ENCODE data around the gene ISOC2.

Gene ISOC2

DNA sequence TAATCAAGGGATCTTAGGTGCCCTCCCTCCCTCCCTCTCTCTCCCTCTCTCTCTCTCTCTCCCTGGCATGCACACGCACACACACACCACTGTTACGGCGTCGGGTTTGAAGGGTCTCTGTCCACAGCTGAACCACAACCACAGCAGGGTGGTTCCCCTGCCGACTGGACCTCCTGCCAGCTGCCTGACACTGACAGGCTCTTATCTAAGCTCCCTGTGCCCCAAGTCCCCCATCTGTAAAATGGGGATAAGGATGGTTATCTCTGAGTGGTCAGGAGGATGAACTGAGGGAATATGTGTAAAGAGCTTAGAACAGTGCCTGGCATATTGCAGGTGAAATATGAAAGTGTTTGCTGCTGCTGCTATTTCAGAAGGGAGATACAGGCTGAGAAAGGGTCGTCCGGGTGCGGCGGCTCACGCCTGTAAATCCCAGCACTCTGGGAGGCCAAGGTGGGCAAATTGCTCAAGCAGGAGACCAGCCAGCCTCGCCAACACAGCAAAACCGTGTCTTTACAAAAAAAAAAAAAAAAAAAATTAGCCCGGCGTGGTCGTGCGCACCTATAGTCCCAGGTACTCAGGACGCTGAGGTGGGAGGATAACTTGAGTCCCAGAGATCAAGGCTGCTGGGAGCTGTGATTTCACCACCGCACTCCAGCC, 17.5 kb downstream of the ISOC2 start:
- 0 out of 2 replicates have a peak, but pooled peaks cover 9% of the 10 kb centered on the region for H3F3A ChIP-seq (ENCODE audit: insufficient read depth)
- no peaks in the 10 kb centered on the region for H3K79me2 ChIP-seq (ENCODE audit: insufficient read depth, low read length)
- H3K9me2 ChIP-seq (replicated peaks; ENCODE audit: insufficient read depth, low read length) = no peaks in the 10 kb centered on the region
- TF ChIP-seq, protein P1, sequence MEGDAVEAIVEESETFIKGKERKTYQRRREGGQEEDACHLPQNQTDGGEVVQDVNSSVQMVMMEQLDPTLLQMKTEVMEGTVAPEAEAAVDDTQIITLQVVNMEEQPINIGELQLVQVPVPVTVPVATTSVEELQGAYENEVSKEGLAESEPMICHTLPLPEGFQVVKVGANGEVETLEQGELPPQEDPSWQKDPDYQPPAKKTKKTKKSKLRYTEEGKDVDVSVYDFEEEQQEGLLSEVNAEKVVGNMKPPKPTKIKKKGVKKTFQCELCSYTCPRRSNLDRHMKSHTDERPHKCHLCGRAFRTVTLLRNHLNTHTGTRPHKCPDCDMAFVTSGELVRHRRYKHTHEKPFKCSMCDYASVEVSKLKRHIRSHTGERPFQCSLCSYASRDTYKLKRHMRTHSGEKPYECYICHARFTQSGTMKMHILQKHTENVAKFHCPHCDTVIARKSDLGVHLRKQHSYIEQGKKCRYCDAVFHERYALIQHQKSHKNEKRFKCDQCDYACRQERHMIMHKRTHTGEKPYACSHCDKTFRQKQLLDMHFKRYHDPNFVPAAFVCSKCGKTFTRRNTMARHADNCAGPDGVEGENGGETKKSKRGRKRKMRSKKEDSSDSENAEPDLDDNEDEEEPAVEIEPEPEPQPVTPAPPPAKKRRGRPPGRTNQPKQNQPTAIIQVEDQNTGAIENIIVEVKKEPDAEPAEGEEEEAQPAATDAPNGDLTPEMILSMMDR (IDR thresholded peaks at IDR 0.05; ENCODE audit: insufficient read depth, low read length, poor library complexity, severe bottlenecking) = no peak
- no peak for TF ChIP-seq EZH2phosphoT487 (conservative IDR thresholded peaks at IDR 0.05; ENCODE audit: low read length)
- H3K27ac ChIP-seq (ENCODE audit: low read depth, low read length) = no peak overlapping the region
- H3K9ac ChIP-seq (ENCODE audit: low read length) = no peak overlapping the region
- no peaks in the 10 kb centered on the region for H4K20me1 ChIP-seq (ENCODE audit: low read depth, low read length)
- H3K36me3 ChIP-seq (ENCODE audit: low read length) = no peaks in the 10 kb centered on the region
- H3K4me3 ChIP-seq (ENCODE audit: insufficient read depth, low read length, poor library complexity, severe bottlenecking) = no peak overlapping the region
- H3K27me3 ChIP-seq (ENCODE audit: low read length) = no peaks in the 10 kb centered on the region
- H3K9me3 ChIP-seq (ENCODE audit: insufficient read depth, low read length) = no peaks in the 10 kb centered on the region
- H2AFZ ChIP-seq (ENCODE audit: low read depth, low read length, severe bottlenecking) = no peak overlapping the region
- H3K4me2 ChIP-seq (ENCODE audit: low read depth, low read length, poor library complexity, severe bottlenecking) = no peak overlapping the region

DNA sequence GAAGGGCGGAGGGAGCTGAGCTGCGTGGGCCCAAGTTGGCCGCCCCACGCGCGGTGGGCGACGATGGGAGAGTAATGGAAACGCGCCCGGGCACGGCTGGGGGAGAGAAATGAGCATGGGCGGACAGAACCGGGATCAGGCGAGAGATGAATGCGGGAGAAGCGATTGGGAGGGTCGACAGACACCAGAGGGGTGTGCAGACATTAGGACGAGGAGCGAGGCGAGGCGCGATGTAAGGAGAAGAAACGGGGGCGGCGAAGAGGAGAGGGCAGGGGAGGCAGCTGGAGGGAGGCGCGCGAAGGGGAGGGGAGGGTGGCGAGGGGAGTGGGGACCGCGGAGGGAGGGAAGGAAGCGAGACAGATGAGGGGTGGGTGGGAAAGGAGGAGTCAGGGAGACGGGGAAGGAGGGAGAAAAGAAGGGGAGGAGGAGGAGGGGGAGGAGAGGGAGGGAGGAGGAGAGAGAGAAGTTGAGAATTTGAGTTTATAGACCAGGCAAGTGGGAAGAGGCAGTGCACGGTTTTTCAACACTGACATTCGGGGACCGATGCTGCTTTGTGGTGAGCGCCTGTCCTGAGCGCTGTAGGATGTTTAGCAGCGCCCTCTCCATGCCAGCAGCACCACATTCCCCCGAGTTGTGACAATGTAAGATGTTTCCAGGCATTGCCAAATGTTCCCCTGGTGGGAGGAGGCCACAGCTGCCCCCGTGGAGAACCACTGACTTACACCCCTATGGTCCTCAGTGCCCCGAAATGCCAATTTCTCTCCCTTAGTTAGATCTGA, 18.2 kb downstream of the ISOC2 start, which contains the start of gene SHISA7:
SHISA7 (minus strand) TSS at position 256 of the 779 bp plus-strand sequence. CDS start 437 bp downstream, outside the sequence.
- Histone ChIP-seq H3K9ac (ENCODE audit: low read length) (no peak within 1 kb of the TSS), H2AFZ (ENCODE audit: low read depth, low read length, severe bottlenecking) (no peak within 1 kb of the TSS), H3K4me2 (ENCODE audit: low read depth, low read length, poor library complexity, severe bottlenecking) (no peak within 1 kb of the TSS)

DNA sequence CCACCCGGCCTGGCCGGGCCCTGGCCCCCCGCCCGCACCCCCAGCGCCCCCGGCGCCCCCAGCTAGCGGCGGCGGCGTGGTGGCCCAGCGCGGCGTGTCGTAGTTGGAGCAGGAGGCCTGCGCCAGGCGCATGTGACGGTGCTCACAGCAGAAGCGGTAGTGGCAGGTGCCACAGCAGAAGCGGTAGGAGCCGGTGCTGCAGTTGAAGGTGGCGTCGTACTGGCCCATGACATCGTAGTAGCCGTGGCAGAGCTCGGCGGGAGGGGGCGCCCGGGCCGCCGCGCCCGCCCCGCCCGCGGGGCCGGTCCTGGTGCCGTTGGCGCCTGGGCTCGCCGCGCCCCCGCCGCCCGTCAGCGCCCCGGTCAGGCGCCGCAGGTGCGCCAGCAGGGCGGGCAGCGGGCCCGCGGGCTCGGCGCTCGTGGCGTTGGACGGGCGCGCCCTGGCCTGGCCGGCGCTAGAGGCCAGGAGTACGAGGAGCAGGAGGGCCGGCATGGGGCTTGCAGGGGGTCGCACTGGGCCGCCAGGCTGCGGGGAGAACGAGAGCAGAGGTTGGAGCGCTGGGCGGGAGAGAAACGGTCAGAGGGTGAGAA, 19.0 kb downstream of the ISOC2 start:
- H3K36me3 ChIP-seq (ENCODE audit: low read length) = no peaks in the 10 kb centered on the region
- no peaks in the 10 kb centered on the region for H3K79me2 ChIP-seq (ENCODE audit: insufficient read depth, low read length)
- no peaks in the 10 kb centered on the region for H3K9me3 ChIP-seq (ENCODE audit: insufficient read depth, low read length)
- H4K20me1 ChIP-seq (ENCODE audit: low read depth, low read length) = no peaks in the 10 kb centered on the region
- no peak for TF ChIP-seq EZH2phosphoT487 (conservative IDR thresholded peaks at IDR 0.05; ENCODE audit: low read length)
- TF ChIP-seq, protein P1 (IDR thresholded peaks at IDR 0.05; ENCODE audit: insufficient read depth, low read length, poor library complexity, severe bottlenecking) = no peak
- no peak overlapping the region for H3K9ac ChIP-seq (ENCODE audit: low read length)
- no peaks in the 10 kb centered on the region for H3K27me3 ChIP-seq (ENCODE audit: low read length)
- no peak overlapping the region for H2AFZ ChIP-seq (ENCODE audit: low read depth, low read length, severe bottlenecking)
- no peaks in the 10 kb centered on the region for H3K9me2 ChIP-seq (replicated peaks; ENCODE audit: insufficient read depth, low read length)
- H3K4me3 ChIP-seq (ENCODE audit: insufficient read depth, low read length, poor library complexity, severe bottlenecking) = no peak overlapping the region
- 0 out of 2 replicates have a peak, but pooled peaks cover 7% of the 10 kb centered on the region for H3F3A ChIP-seq (ENCODE audit: insufficient read depth)
- no peak overlapping the region for H3K27ac ChIP-seq (ENCODE audit: low read depth, low read length)
- H3K4me2 ChIP-seq (ENCODE audit: low read depth, low read length, poor library complexity, severe bottlenecking) = no peak overlapping the region

More for the DNA sequence above, 18.2 kb downstream of the ISOC2 start, which contains the start of gene SHISA7:
- Histone ChIP-seq H4K20me1 (ENCODE audit: low read depth, low read length) (no peaks in the 10 kb centered on the region), H3K9me2 (replicated peaks; ENCODE audit: insufficient read depth, low read length) (no peaks in the 10 kb centered on the region), H3K4me3 (ENCODE audit: insufficient read depth, low read length, poor library complexity, severe bottlenecking) (no peak within 1 kb of the TSS), H3F3A (ENCODE audit: insufficient read depth) (0 out of 2 replicates have a peak, but pooled peaks cover 9% of the 10 kb centered on the region), H3K36me3 (ENCODE audit: low read length) (no peaks in the 10 kb centered on the region), H3K27ac (ENCODE audit: low read depth, low read length) (no peak within 1 kb of the TSS), H3K9me3 (ENCODE audit: insufficient read depth, low read length) (no peaks in the 10 kb centered on the region), H3K79me2 (ENCODE audit: insufficient read depth, low read length) (no peaks in the 10 kb centered on the region), H3K27me3 (ENCODE audit: low read length) (no peaks in the 10 kb centered on the region)
- TF ChIP-seq, protein P1 (IDR thresholded peaks at IDR 0.05; ENCODE audit: insufficient read depth, low read length, poor library complexity, severe bottlenecking) = no peak
- no peak for TF ChIP-seq EZH2phosphoT487 (conservative IDR thresholded peaks at IDR 0.05; ENCODE audit: low read length)

Measured in SU-DHL-6 (cell line).